Subcutaneous adipose tissue (tissue), 4 donors: ENCODE data around the gene PRAMEF5. TPM values are rescaled to one million over a fixed set of nuclear protein-coding genes. Genes with fewer than 3 reads are reported as not detected.
"Not testable (repeated sequence)": the region's sequence is repeated elsewhere in the genome, so short reads cannot be mapped to it uniquely, and the experiment has no call there.

Experiments used
- small RNA-seq: library from RNA; depleted of rRNA; stranded (forward); fragments of <200 nt; gene quantifications from one replicate; pipeline ENCODE3, GENCODE V24; 2016
- total RNA-seq, 4 donors: library from RNA; depleted of rRNA; stranded (reverse); fragments of >200 nt; gene quantifications; one replicate each; pipeline ENCODE4 v1.1.0, GENCODE V29; 2016
- TF ChIP-seq, protein P1 (sequence below): fragments of 450-650 bp; IDR thresholded peaks from one replicate; pipeline ENCODE4 v1.5.1; 2016; ENCODE audit warnings: low read depth, mild to moderate bottlenecking, control low read depth, antibody characterized with exemption, moderate library complexity

The PRAMEF5 gene
- total RNA-seq = not detected

DNA sequence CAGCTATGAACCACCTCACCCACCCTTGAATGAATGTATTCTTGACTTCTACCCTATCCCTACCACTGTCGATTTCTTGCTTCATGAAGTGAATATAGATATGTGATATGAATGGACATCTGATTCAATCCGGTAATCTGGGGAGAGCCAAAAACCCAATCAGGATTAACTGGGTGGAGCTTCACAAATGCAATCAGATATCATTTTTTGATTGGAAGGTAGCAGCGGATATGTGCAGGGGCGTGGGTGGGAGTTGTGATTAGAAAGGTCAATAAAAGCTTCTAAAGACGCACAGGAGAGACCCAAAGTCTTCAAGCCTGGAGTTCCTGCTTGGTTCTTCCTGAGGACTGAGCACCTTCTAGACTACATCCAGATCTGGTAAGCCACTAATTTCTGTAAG, at the start of gene PRAMEF5:
Gene PRAMEF5, plus strand, starts transcription at position 301 of the 400 bp plus-strand sequence. CDS start 5,071 bp downstream, outside the sequence.
- TF ChIP-seq, protein P1, sequence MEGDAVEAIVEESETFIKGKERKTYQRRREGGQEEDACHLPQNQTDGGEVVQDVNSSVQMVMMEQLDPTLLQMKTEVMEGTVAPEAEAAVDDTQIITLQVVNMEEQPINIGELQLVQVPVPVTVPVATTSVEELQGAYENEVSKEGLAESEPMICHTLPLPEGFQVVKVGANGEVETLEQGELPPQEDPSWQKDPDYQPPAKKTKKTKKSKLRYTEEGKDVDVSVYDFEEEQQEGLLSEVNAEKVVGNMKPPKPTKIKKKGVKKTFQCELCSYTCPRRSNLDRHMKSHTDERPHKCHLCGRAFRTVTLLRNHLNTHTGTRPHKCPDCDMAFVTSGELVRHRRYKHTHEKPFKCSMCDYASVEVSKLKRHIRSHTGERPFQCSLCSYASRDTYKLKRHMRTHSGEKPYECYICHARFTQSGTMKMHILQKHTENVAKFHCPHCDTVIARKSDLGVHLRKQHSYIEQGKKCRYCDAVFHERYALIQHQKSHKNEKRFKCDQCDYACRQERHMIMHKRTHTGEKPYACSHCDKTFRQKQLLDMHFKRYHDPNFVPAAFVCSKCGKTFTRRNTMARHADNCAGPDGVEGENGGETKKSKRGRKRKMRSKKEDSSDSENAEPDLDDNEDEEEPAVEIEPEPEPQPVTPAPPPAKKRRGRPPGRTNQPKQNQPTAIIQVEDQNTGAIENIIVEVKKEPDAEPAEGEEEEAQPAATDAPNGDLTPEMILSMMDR = not testable (repeated sequence)

DNA sequence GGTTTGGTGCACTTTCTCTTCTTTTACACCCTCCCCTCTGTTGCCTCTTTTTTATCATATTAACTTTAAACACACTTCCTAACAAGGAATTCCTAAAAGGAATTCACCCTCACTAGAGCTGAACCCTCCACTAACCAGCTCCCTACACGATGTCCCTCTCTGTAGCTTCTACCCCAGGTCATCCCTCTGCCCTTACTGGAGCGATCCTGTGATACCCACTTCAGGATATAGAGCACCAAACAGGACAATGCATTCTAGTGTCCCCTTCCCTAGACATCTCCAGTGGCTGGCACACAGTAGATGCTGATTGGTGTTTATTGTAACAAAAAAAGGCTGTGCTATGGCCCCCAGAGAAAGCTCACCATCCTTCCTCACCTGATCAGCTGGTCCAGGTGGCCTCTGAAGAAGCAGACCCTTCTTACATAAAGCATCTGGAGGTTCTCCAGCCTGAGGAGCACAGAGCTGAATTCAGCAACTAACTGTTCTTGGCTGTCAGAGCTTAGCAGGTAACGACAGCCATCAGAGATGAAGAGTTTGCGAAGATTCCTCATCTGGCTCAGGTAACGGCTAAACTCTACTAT, 29.4 kb upstream of the PRAMEF5 start:
- TF ChIP-seq, protein P1 = no peak

DNA sequence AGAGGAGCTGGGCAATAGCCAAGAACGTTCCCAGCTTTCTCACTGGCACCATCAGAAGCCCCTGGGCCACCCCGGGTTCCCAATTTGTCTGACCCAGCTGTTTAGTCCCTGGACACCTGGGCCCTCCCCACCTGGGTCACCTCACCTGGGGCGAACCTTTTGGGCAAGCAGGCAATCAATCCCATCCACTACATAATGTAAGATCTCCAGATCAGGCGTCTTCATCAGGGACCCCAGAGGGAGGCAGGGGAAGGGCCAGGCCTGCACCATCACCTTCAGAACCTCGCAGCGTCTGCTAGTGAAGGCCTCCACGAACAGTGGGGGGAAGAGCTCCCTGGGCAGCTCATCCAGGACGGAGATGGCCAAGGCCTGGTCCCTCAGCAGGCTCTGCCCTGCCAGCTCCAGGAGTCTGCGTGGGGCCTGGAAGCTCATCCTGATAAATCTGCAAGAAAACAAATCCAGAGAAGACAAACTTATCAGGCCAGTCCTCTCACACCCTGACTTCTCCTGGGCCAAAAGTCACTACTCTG, 28.3 kb upstream of the PRAMEF5 start, which contains the start of gene PRAMEF18:
Gene PRAMEF18, minus strand, starts transcription at position 480 of the 530 bp plus-strand sequence. Its CDS starts 48 bp downstream, at position 432.
- TF ChIP-seq, protein P1 = not testable (repeated sequence)

DNA sequence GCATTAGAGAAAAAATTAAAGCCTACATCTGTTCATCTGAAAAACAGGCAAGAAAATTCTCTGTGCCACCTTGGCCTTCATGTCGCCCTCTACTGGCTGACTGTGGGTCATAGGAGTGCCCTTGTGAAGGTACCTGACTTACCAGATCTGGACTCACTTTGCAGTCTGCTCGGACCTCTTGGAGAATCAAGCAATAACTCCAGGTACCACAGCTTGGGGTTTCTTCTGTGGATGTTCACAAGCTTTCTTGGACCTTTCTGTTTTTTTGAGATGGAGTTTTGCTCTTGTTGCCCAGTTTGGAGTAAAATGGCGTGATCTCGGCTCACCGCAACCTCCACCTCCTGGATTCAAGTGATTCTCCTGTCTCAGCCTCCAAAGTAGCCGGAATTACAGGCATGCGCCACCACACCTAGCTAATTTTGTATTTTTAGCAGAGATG, 25.6 kb upstream of the PRAMEF5 start:
- TF ChIP-seq, protein P1 = no peak

DNA sequence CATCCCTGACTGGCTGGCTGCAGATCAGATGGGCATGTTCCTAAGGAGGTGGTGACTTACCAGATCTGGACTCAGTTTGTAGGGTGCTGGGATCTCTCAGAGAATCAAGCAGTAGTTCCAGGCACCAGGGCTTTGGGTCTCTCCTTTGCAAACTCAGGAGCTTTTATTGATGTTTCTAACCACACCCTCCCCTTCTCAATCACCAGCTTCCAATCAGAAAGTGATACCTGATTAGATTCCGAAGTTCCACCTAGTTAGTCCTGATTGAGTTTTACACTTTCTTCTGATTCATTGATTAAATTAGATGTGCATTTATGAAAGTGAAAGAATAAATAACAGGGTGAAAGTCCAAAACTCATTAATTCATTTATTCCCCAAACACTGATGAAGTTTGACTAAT, 31.0 kb downstream of the PRAMEF5 start, which contains the start of gene PRAMEF8:
Gene PRAMEF8, minus strand, starts transcription at position 101 of the 400 bp plus-strand sequence. CDS start 1,046 bp downstream, outside the sequence.
- TF ChIP-seq, protein P1 = not testable (repeated sequence)

DNA sequence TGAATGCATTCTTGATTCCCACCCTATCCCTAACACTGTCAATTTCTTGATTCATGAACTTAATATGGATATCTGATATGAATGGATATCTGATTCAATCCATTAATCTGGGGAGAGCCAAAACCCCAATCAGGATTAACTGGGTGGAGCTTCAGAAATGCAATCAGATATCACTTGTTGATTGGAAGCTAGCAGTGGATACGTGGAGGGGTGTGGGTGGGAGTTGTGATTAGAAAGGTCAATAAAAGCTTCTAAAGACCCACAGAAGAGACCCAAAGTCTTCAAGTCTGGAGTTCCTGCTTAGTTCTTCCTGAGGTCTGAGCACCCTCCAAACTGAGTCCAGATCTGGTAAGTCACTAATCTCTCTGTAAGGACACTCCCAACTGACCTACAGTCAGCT, 49.2 kb downstream of the PRAMEF5 start, which contains the start of gene PRAMEF33:
Gene PRAMEF33, plus strand, starts transcription at position 301 of the 400 bp plus-strand sequence. CDS start 2,416 bp downstream, outside the sequence.
- TF ChIP-seq, protein P1 = not testable (repeated sequence)

Small RNA genes lying within 50 kb of the gene (small RNA-seq; reads per million reads assigned to genes)
- gene RNU6-771P = not detected

Other genes starting within 250 kb of the PRAMEF5 start
- gene PRAMEF27, start 197.6 kb upstream of the PRAMEF5 start, total RNA-seq = not detected
- gene HNRNPCL3, start 193.4 kb upstream of the PRAMEF5 start, total RNA-seq = not detected
- gene PRAMEF25, start 183.4 kb upstream of the PRAMEF5 start, total RNA-seq = not detected
- not detected for gene HNRNPCL2, start 137.3 kb upstream of the PRAMEF5 start, total RNA-seq
- gene PRAMEF26, start 98.2 kb upstream of the PRAMEF5 start, total RNA-seq = not detected
- not detected for gene HNRNPCL4, start 88.6 kb upstream of the PRAMEF5 start, total RNA-seq
- gene PRAMEF9, start 82.3 kb upstream of the PRAMEF5 start, total RNA-seq = not detected
- gene PRAMEF13, start 52.8 kb upstream of the PRAMEF5 start, total RNA-seq = not detected
- gene PRAMEF18, start 28.0 kb upstream of the PRAMEF5 start, total RNA-seq = not detected
- gene PRAMEF8, start 30.9 kb downstream of the PRAMEF5 start, total RNA-seq = not detected
- not detected for gene PRAMEF33, start 49.3 kb downstream of the PRAMEF5 start, total RNA-seq
- gene PRAMEF15, start 61.4 kb downstream of the PRAMEF5 start, total RNA-seq = not detected
- not detected for gene PRAMEF14, start 92.9 kb downstream of the PRAMEF5 start, total RNA-seq
- not detected for gene PRAMEF19, start 117.7 kb downstream of the PRAMEF5 start, total RNA-seq
- gene PRAMEF17, start 135.4 kb downstream of the PRAMEF5 start, total RNA-seq = not detected
- gene PRAMEF20, start 156.3 kb downstream of the PRAMEF5 start, total RNA-seq = not detected